Testis (tissue), 3 donors: Measurements from ENCODE around the gene MAN1A1. TPM values are rescaled to one million over a fixed set of nuclear protein-coding genes. Genes with fewer than 3 reads are reported as not detected.

Experiments used
- DNase-seq: peaks from one replicate; pipeline ENCODE4 v3.0.0-alpha.2; 2019
- H3K27ac ChIP-seq, 2 donors: fragments of 200-600 bp; sonication (generic); one replicate each; pipeline ENCODE4 v1.5.1; 2019
- H3K27me3 ChIP-seq: fragments of 200-600 bp; sonication (generic); one replicate; pipeline ENCODE4 v1.5.1; 2019
- H3K36me3 ChIP-seq: fragments of 200-600 bp; sonication (generic); one replicate; pipeline ENCODE4 v1.5.1; 2017; ENCODE audit warnings: low read depth; ENCODE audit errors: missing control alignments
- H3K4me1 ChIP-seq: fragments of 200-600 bp; sonication (generic); one replicate; pipeline ENCODE4 v1.5.1; 2019
- H3K4me3 ChIP-seq, 2 donors: fragments of 200-600 bp; sonication (generic); one replicate each; pipeline ENCODE4 v1.5.1; 2017 to 2019
- H3K9me3 ChIP-seq: fragments of 200-600 bp; sonication (generic); one replicate; pipeline ENCODE4 v1.5.1; 2017
- CTCF ChIP-seq, 3 experiments: fragments of 450-650 bp in 2 of 3; fragments of 200-600 bp in 1 of 3; sonication (generic) in 1 of 3; IDR thresholded peaks; one replicate each; pipeline ENCODE4 v1.5.1; 2016 to 2019; ENCODE audit warnings: antibody characterized with exemption in 3 of 3, mild to moderate bottlenecking in 2 of 3, moderate library complexity in 1 of 3
- POLR2A ChIP-seq: fragments of 450-650 bp; IDR thresholded peaks from one replicate; pipeline ENCODE4 v1.6.1; 2017; ENCODE audit warnings: antibody characterized with exemption, mild to moderate bottlenecking, moderate library complexity
- WGBS, 2 donors: methylation state at CpG; one replicate each; pipeline ENCODE4 v1.1.5; 2018; 5-methylcytosine and 5-hydroxymethylcytosine counted together
- intact Hi-C: fragments of 100-400 bp; cut with DNase I; formaldehyde crosslinking; loops from one replicate; pipeline ENCODE4 v1.15.1; 2023; ENCODE audit warnings: low total_unique reads
- polyA plus RNA-seq: library from polyadenylated mRNA; stranded (reverse); fragments of 350-450 nt; fragmentation: Illumina TruSeq; extraction: RNeasy Lipid Tissue Mini Kit (QIAGEN cat#74804); gene quantifications from one replicate; pipeline ENCODE4 v1.2.3, GENCODE V29; 2014; ENCODE audit warnings: low read depth, low replicate concordance; ENCODE audit not compliant: insufficient read depth
- total RNA-seq, 2 donors: library from RNA; depleted of rRNA; stranded (reverse); fragments of >200 nt; gene quantifications; one replicate each; pipeline ENCODE4 v1.2.3, GENCODE V29; 2016

Gene MAN1A1
- total and polyA plus RNA-seq, 3 donors from 2014 or later: 12.8 to 21.1 (median 15.0) TPM

GRCh38 chr6:119312875-119313338 lies 36.7 kb downstream of the MAN1A1 start:
- Histone ChIP-seq H3K4me3 (no peak overlapping the region), H3K9me3 (no peaks in the 10 kb centered on the region), H3K36me3 (no peaks in the 10 kb centered on the region), H3K27ac (no peak overlapping the region), H3K4me1 (no peaks in the 10 kb centered on the region), H3K27me3 (no peaks in the 10 kb centered on the region)
- 81 to 85% methylated on average over 4 of the region's 4 CpGs for WGBS, 2 donors
- TF ChIP-seq CTCF (IDR thresholded peaks at IDR 0.05) (no peak), POLR2A (no peak)
- intact Hi-C loops: no loop called here
- no peak for DNase-seq

DNA sequence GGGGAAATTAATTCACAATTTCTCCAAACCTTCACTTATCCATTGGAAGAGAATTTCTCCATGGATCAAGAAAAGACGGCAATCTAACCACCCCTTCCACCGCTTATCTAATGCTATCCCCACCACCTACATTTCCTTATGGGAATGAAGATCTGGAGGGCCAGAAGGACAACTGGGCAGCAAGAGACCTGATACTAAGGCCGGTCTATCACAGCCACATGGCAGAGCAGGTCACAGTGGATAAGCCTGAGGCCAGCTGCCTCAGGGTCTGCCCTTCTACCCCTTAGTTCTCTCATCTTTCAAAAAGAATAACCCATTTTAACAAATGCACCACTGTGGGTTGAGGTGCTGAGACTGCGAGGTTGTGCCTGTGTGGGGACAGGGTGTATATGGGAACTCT lies 37.1 kb downstream of the MAN1A1 start:
- Histone ChIP-seq H3K27ac (no peak overlapping the region), H3K9me3 (no peaks in the 10 kb centered on the region), H3K4me1 (no peaks in the 10 kb centered on the region), H3K36me3 (no peaks in the 10 kb centered on the region), H3K4me3 (no peak overlapping the region), H3K27me3 (no peaks in the 10 kb centered on the region)
- no peak for TF ChIP-seq CTCF (IDR thresholded peaks at IDR 0.05)
- TF ChIP-seq POLR2A: no peak
- 97% methylated on average over 4 of the region's 4 CpGs for WGBS, 2 donors
- intact Hi-C loops: no loop called here
- DNase-seq: no peak

DNA sequence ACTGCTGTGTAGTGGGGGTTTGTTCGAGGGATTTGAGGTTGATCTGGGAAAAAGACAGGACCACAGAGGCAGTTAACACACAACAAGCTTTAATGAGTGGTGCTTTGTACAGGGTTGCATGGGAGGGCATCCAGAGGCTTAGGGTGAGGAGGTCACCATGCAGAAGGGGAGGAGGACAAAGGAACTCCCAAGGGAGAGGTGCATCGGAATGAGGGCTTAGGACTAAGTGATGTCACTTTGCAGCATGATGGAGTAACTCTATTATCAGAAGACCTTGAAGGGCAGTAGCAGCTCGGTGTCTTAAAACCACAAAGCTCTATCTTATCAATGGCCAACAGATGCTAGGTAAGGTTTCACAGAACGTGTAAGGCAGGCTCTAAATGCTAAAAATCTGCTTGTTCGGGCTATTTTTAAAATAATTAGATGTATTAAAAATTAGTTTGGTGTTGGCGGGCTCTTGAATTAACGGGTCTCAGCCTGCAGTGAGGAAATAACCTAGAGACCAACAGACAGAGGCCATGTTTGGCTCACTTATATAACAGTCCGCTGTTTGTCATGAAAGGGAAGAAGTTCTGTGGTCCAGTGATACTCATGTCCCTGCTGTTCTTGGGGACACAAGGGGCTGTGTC lies 37.9 kb downstream of the MAN1A1 start:
- 88 to 92% methylated on average over 8 of the region's 8 CpGs for WGBS, 2 donors
- no peaks in the 10 kb centered on the region for H3K9me3 ChIP-seq
- no peaks in the 10 kb centered on the region for H3K4me1 ChIP-seq
- no peak overlapping the region for H3K4me3 ChIP-seq
- H3K27me3 ChIP-seq: no peaks in the 10 kb centered on the region
- no peak overlapping the region for H3K27ac ChIP-seq
- intact Hi-C loops: no loop called here
- no peak for DNase-seq
- H3K36me3 ChIP-seq: no peaks in the 10 kb centered on the region
- no peak for TF ChIP-seq POLR2A
- no peak for TF ChIP-seq CTCF (IDR thresholded peaks at IDR 0.05)

DNA sequence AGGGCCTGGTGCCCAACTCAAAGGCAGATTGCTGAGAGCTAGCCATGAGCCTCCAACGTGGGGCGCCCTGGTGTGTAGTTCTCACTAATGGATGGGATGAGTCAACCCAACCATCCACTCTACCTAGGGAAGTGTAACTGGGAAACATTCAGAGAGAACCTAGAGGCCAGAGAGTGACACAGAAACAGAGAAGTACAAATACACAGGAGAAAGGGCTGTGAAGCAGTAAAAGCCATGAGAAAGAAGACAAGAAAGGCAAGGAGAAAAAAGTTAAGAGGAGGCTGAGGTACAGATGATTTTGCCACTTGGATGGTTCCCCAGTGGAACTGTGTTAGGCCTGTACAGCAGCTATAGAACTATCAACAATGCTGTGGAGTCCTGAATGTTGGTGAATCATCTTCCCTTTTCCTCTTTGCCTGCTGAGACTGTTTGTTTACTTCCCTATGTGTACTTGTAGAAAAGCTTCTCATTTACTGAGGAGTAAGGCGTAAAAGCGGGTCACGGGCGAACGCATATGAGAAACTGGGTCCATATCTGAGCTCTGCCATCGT lies 39.0 kb downstream of the MAN1A1 start:
- H3K9me3 ChIP-seq: no peaks in the 10 kb centered on the region
- intact Hi-C loops: no loop called here
- H3K4me3 ChIP-seq: no peak overlapping the region
- WGBS, 2 donors: 86 to 92% methylated on average over 8 of the region's 8 CpGs
- H3K4me1 ChIP-seq: no peaks in the 10 kb centered on the region
- TF ChIP-seq CTCF (IDR thresholded peaks at IDR 0.05) (no peak), POLR2A (no peak)
- H3K27ac ChIP-seq: no peak overlapping the region
- no peaks in the 10 kb centered on the region for H3K27me3 ChIP-seq
- H3K36me3 ChIP-seq: no peaks in the 10 kb centered on the region
- DNase-seq: no peak
